GM15510 (cell line): ENCODE results near the gene CHP2.

Experiments
- POLR2A ChIP-seq: IDR thresholded peaks from 3 replicates; pipeline ENCODE4 v1.6.1; 2011; ENCODE audit warnings: borderline replicate concordance; ENCODE audit not compliant: insufficient read length; ENCODE audit errors: extremely low read depth

CHP2 gene

GRCh38 chr16:23734176-23734893 lies 20.5 kb upstream of the CHP2 start:
- TF ChIP-seq POLR2A: no peak

DNA sequence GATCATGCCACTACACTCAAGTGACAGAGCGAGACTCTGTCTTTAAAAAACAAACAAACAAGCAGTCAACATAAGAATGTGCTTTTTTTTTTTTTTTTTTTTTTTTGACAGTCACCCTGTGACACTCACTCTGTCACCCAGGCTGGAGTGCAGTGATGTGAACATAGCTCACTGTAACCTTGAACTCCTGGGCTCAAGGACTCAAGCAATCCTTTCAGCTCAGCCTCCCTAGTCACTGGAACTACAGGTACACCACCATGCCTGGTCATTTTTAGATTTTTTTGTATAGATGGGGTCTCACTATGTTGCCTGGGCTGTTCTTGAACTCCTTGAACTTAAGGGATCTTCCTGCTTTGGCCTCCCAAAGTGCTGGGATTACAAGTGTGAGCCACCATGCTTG lies 15.3 kb upstream of the CHP2 start:
- no peak for TF ChIP-seq POLR2A

GRCh38 chr16:23741675-23742303 lies 13.0 kb upstream of the CHP2 start:
- no peak for TF ChIP-seq POLR2A

- TF ChIP-seq POLR2A: no peak
Observed at GRCh38 chr16:23742766-23743165, 12.1 kb upstream of the CHP2 start.

- TF ChIP-seq POLR2A: no peak
Observed at GRCh38 chr16:23745263-23745662, 9.6 kb upstream of the CHP2 start.

- no peak for TF ChIP-seq POLR2A
Observed at GRCh38 chr16:23748630-23749029, 6.2 kb upstream of the CHP2 start.

DNA sequence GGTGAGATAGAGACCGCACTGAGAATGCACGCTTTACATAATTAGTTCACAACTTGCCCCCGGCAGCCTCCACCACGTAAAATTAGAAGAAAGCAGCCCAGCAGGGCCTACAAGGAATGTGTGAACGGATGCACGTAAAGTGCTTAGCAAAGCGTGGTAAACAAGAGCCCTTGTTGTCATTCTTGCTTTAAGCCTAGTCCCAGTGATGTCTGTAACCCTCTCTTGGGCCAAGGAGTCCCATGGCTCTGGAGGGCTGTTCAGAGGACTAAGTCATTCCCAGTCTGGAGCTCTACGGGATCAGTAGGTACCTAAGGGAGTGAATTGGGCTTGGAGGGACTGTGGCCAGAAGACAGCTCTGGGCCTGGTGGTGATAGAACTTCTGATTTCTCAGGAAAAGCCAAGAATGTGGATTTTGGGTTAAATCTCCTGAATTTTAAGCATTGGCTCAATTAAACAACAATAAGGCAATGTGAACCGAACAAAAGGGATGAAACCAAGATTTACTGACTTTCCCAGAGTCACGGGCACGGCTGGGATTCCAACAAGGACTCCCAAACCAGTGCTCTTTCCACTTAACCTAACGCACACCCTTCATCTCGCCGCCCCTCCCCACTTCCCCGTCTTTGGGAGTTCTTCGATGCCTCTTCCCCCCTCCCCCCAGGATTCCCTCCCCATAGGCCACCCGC lies 775 bp upstream of the CHP2 start:
- no peak for TF ChIP-seq POLR2A

DNA sequence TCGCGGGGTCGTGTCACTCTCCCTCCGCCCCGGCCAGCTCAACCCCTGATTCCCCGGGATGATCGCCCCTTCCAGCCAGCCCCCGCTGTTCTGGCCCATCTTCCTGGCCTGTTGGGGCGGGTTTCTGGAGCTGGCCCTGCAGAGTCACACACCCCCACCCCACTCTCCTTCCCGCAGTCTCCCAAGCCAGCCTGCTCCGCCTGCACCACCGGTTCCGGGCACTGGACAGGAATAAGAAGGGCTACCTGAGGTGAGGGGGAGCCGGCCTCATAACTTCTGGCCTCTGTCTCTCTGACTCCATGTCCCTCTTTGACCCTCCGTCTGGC lies 621 bp downstream of the CHP2 start:
- no peak for TF ChIP-seq POLR2A

DNA sequence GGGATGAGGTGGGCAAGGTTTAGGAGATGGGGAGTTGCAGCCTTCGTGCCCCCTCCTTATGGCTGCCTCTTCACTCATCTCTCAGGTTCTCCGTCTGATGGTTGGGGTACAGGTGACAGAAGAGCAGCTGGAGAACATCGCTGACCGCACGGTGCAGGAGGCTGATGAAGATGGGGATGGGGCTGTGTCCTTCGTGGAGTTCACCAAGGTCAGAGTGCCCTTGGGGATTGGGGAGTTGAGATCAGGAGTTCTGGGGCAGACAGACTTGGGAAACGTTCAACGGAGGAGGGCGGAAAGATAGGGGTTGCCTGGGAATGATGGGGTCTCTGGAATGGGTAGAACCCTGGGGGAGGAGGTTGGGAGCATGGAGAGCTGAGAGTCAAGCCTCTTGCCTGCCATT lies 2.3 kb downstream of the CHP2 start:
- TF ChIP-seq POLR2A: no peak

DNA sequence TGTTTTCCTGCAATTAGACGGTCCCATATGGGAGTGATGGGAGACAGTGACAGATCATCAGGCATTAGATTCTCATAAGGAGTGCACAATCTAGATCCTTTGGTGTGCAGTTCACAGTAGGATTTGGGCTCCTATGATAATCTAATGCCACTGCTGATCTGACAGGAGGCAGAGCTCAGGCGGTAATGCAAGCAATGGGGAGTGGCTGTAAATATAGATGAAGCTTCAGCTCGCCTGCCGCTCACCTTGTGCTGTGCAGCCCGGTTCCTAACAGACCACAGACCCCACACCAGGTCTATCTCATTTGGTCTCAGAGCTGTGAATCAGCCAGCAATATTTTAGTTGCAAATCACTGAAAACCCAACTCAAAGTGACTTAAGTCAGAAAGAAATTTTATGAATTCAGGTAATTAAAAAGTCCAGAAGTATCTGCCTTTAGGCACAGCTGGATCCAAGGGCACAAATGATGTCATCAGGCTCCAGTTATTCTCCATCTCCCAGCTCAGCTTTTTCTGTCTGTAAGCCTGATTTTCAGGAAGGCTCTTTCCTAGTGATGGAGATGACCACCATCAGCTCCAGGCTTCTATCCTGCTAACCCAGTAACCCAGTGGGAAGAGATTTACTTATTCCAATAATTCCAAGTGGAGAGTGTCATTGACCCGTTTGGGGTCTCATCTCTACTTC lies 3.3 kb downstream of the CHP2 start:
- TF ChIP-seq POLR2A: no peak

DNA sequence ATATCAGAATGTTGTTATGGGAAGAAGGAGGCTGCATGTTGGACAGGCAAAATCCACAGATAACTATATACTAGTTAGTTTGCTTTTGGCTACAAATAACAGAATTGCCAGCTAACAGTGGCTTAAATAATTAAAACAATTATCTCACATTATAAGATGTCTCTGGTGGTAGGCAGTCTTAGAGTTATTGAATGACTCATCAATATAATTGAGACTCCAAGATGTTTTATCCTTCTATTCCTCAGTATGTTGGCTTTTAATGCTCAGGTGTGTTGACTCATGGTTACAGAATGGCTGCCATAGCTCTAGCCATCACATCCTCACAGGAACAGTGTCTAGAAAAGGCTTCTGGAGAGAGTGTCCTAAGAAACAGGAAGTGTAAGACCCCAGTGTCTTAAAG lies 11.1 kb downstream of the CHP2 start:
- no peak for TF ChIP-seq POLR2A

DNA sequence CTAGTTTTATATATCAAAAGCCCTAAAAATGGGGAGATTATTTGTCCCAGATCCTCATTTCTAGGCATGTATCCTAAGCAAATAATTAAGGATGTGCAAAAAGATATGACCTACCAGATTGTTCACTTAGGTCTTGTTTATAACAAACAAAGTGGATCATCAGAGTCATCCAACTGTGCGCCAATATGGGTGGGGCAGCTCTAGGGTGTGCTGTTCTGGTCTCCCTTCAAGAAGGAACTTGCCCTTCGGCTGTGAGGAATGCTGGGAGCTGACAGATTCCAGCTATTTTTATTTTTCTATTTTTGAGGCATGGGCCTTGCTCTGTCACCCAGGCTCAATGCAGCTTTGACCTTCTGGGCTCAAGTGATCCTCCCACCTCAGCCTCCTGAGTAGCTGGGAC lies 13.8 kb downstream of the CHP2 start:
- TF ChIP-seq POLR2A: no peak

DNA sequence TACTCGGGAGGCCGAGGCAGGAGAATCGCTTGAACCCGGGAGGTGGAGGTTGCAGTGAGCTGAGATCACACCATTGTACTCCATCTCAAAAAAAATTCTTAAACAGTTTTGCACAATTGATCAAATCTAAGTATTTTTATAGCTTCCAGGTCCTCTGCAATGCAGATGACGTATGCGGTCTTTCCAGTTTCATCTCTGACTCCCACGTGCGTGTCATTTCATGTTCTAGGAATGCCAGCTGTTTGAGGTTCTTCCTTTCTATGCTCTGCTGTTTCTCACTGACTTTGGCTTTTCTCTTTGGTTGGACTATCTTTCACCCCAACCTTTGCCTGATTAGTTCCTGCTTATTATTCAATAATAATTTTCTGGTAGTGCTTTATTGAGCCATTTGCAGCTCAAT lies 16.2 kb downstream of the CHP2 start:
- TF ChIP-seq POLR2A: no peak

- TF ChIP-seq POLR2A: no peak
Observed at GRCh38 chr16:23771642-23772041, 16.8 kb downstream of the CHP2 start.

- no peak for TF ChIP-seq POLR2A
Observed at GRCh38 chr16:23773339-23773738, 18.5 kb downstream of the CHP2 start.

DNA sequence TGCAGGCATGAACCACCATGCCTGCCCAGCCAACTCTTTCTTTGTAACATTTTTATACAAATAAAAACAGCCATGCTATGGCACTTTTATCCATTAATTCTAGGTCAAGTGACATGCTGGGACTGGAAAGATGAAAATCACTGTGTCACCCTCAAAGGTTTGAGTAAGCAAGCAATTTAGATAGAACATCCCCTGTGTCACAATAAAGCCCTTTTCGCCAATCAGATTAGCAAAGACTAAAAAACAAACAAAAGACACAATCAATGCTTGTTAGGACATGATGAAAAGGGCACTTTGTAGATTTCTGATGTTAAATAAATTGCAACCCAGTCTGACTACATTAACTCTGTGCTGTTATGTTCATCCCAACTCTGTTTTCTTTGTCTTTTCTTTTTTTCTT lies 26.4 kb downstream of the CHP2 start:
- no peak for TF ChIP-seq POLR2A

- no peak for TF ChIP-seq POLR2A
Observed at GRCh38 chr16:23784811-23785447, 30.1 kb downstream of the CHP2 start.
